GM21423 (cell line): ENCODE results near the gene KCNQ2.

Experiments
- ATAC-seq: cut with Tn5 transposase; IDR thresholded peaks from one replicate; pipeline ENCODE4 v1.9.1; 2021; ENCODE audit warnings: mild to moderate bottlenecking, moderate library complexity; ENCODE audit not compliant: unreplicated experiment

The KCNQ2 gene

GRCh38 chr20:63439866-63440265 lies 32.6 kb downstream of the KCNQ2 start:
- ATAC-seq, result no peak

GRCh38 chr20:63438121-63438520 lies 34.3 kb downstream of the KCNQ2 start:
- no peak for ATAC-seq

GRCh38 chr20:63435552-63435951 lies 36.9 kb downstream of the KCNQ2 start:
- ATAC-seq, result no peak

GRCh38 chr20:63434599-63435378 lies 37.7 kb downstream of the KCNQ2 start:
- ATAC-seq, result no peak

GRCh38 chr20:63433756-63434531 lies 38.5 kb downstream of the KCNQ2 start:
- no peak for ATAC-seq

- ATAC-seq, result no peak
These were observed 39.1 kb downstream of the KCNQ2 start for GRCh38 chr20:63433351-63433750.

- no peak for ATAC-seq
These were observed 39.7 kb downstream of the KCNQ2 start for GRCh38 chr20:63432577-63433325.

- ATAC-seq, result no peak
These were observed 40.5 kb downstream of the KCNQ2 start for GRCh38 chr20:63431944-63432343.

GRCh38 chr20:63430891-63431290 lies 41.6 kb downstream of the KCNQ2 start:
- ATAC-seq, result no peak

GRCh38 chr20:63429992-63430391 lies 42.5 kb downstream of the KCNQ2 start:
- no peak for ATAC-seq

- ATAC-seq, result no peak
These were observed 43.4 kb downstream of the KCNQ2 start for GRCh38 chr20:63428906-63429575.

GRCh38 chr20:63427724-63428330 lies 44.6 kb downstream of the KCNQ2 start:
- ATAC-seq, result no peak

GRCh38 chr20:63427206-63427605 lies 45.2 kb downstream of the KCNQ2 start:
- ATAC-seq, result no peak

- no peak for ATAC-seq
These were observed 46.5 kb downstream of the KCNQ2 start for GRCh38 chr20:63425846-63426485.

- ATAC-seq, result no peak
These were observed 47.8 kb downstream of the KCNQ2 start for GRCh38 chr20:63424613-63425012.

- ATAC-seq, result no peak
These were observed 48.7 kb downstream of the KCNQ2 start for GRCh38 chr20:63423751-63424150.

- no peak for ATAC-seq
These were observed 49.8 kb downstream of the KCNQ2 start for GRCh38 chr20:63422653-63423052.

GRCh38 chr20:63421913-63422312 lies 50.5 kb downstream of the KCNQ2 start:
- no peak for ATAC-seq

- ATAC-seq, result no peak
These were observed 51.3 kb downstream of the KCNQ2 start for GRCh38 chr20:63421094-63421692.
